HUDEP-2 (cell line): ENCODE measurements around the gene PEAK3.

ENCODE experiments used
- DNase-seq, 76 experiments: peaks; one replicate each; lab custom pipeline; 2025; ENCODE audit not compliant: unreplicated experiment in 76 of 76; lab: John Stamatoyannopoulos, UW

PEAK3 gene

GRCh38 chr19:2315818-2316353 lies 33.9 kb upstream of the PEAK3 start:
- peak in 46 of 76 experiments; percentile 4 to 74 (median 50) for DNase-seq

- DNase-seq, result no peak
Observed at GRCh38 chr19:2315121-2315817, 33.3 kb upstream of the PEAK3 start.

GRCh38 chr19:2312820-2313501 lies 31.0 kb upstream of the PEAK3 start:
- DNase-seq, result no peak

- DNase-seq, result no peak
Observed at GRCh38 chr19:2311093-2311492, 29.1 kb upstream of the PEAK3 start.

- DNase-seq, result no peak
Observed at GRCh38 chr19:2309734-2310362, 27.9 kb upstream of the PEAK3 start.

- no peak for DNase-seq
Observed at GRCh38 chr19:2308114-2308556, 26.2 kb upstream of the PEAK3 start, which contains the start of gene LINGO3. LINGO3 (minus strand) TSS chr19:2308154; CDS start chr19:2291776, 16,378 bp downstream.

- no peak for DNase-seq
Observed at GRCh38 chr19:2307518-2308012, 25.6 kb upstream of the PEAK3 start.

- DNase-seq, result no peak
Observed at GRCh38 chr19:2306971-2307370, 25.0 kb upstream of the PEAK3 start.

- DNase-seq, result no peak
Observed at GRCh38 chr19:2306281-2306806, 24.4 kb upstream of the PEAK3 start.

GRCh38 chr19:2305452-2306280 lies 23.7 kb upstream of the PEAK3 start:
- no peak for DNase-seq

GRCh38 chr19:2303211-2303798 lies 21.3 kb upstream of the PEAK3 start:
- no peak for DNase-seq

- DNase-seq, result no peak
Observed at GRCh38 chr19:2302319-2303210, 20.6 kb upstream of the PEAK3 start.

- no peak for DNase-seq
Observed at GRCh38 chr19:2300533-2300932, 18.6 kb upstream of the PEAK3 start.

GRCh38 chr19:2296141-2296540 lies 14.2 kb upstream of the PEAK3 start:
- DNase-seq, result no peak

- no peak for DNase-seq
Observed at GRCh38 chr19:2294687-2295335, 12.8 kb upstream of the PEAK3 start.

- no peak for DNase-seq
Observed at GRCh38 chr19:2291185-2291751, 9.3 kb upstream of the PEAK3 start.

- no peak for DNase-seq
Observed at GRCh38 chr19:2290441-2291184, 8.6 kb upstream of the PEAK3 start.
